Chondrocyte (in vitro differentiated cells): ENCODE data around the gene SP1. TPM values are rescaled to one million over a fixed set of nuclear protein-coding genes. Genes with fewer than 3 reads are reported as not detected.

Source experiments
- DNase-seq: peaks from one replicate; pipeline ENCODE4 v3.0.0; 2021; ENCODE audit warnings: mixed read lengths, low spot score
- H3K27ac Mint-ChIP-seq: one replicate; pipeline ENCODE4 v1.8.0; 2021; ENCODE audit warnings: mild to moderate bottlenecking, moderate library complexity, mixed read lengths; ENCODE audit not compliant: unreplicated experiment
- H3K27me3 Mint-ChIP-seq: 2 replicates; pipeline ENCODE4 v1.8.0; 2021; ENCODE audit warnings: low read depth, mixed read lengths
- H3K36me3 Mint-ChIP-seq: 2 replicates; pipeline ENCODE4 v1.8.0; 2021; ENCODE audit warnings: low read depth, mixed read lengths
- H3K4me1 Mint-ChIP-seq: 2 replicates; pipeline ENCODE4 v1.8.0; 2021; ENCODE audit warnings: low read depth, mild to moderate bottlenecking, mixed read lengths
- H3K4me3 Mint-ChIP-seq: one replicate; pipeline ENCODE4 v1.8.0; 2021; ENCODE audit warnings: mild to moderate bottlenecking, moderate library complexity, mixed read lengths; ENCODE audit not compliant: unreplicated experiment
- H3K9me3 Mint-ChIP-seq: 2 replicates; pipeline ENCODE4 v1.8.0; 2021; ENCODE audit warnings: low read depth, mixed read lengths
- total RNA-seq: library from RNA; stranded (reverse); gene quantifications from 3 replicates; pipeline ENCODE4 v1.2.1, GENCODE V29; 2021
- TF ChIP-seq, protein P1 (sequence below): fragments of 200-600 bp; sonication (generic); IDR thresholded peaks from 2 replicates; pipeline ENCODE4 v1.5.0; 2021; ENCODE audit warnings: antibody characterized with exemption, mild to moderate bottlenecking, moderate library complexity

Gene SP1
- total RNA-seq, 1 donor from 2014 or later: 59.0 TPM

DNA sequence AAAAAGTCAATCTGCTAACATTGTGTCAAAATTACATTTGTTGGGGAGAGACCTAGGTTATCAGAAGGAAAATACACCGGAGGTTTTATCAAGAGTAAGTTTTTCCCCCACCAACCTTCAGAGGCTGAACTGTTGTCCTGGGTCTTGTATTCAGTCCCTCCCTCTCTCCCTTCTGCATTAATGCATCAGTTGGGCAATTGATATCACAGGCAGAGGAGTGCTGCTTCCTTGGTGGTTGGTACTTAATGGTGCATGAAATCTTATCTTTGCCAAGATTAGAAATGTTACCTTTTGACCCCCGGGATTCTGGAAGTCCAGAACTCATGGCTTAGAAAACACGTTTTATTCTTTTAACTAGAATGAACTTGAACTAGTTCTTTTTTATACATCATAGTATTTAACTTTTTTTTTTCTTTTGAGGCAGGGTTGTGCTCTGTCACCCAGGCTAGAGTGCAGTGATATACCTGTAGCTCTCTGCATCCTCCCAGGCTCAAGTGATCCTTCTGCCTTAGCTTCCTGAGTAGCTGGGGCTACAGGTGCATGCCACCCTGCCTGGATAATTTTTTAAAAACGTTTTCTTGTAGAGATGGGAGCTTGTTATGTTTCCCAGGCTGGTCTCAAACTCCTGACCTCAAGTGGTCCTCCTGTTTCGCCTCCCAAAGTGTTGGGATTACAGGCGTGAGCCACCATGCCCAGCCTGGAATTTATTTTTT lies 76.8 kb downstream of the SP1 start:
- no peaks in the 10 kb centered on the region for H3K9me3 Mint-ChIP-seq
- H3K27me3 Mint-ChIP-seq: no peaks in the 10 kb centered on the region
- DNase-seq: no peak
- no peak overlapping the region for H3K4me3 Mint-ChIP-seq
- TF ChIP-seq, protein P1, sequence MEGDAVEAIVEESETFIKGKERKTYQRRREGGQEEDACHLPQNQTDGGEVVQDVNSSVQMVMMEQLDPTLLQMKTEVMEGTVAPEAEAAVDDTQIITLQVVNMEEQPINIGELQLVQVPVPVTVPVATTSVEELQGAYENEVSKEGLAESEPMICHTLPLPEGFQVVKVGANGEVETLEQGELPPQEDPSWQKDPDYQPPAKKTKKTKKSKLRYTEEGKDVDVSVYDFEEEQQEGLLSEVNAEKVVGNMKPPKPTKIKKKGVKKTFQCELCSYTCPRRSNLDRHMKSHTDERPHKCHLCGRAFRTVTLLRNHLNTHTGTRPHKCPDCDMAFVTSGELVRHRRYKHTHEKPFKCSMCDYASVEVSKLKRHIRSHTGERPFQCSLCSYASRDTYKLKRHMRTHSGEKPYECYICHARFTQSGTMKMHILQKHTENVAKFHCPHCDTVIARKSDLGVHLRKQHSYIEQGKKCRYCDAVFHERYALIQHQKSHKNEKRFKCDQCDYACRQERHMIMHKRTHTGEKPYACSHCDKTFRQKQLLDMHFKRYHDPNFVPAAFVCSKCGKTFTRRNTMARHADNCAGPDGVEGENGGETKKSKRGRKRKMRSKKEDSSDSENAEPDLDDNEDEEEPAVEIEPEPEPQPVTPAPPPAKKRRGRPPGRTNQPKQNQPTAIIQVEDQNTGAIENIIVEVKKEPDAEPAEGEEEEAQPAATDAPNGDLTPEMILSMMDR: no peak
- peak overlapping the region; percentile 32 for H3K27ac Mint-ChIP-seq
- peaks cover 46% of the 10 kb centered on the region for H3K36me3 Mint-ChIP-seq
- peaks cover 41% of the 10 kb centered on the region for H3K4me1 Mint-ChIP-seq

DNA sequence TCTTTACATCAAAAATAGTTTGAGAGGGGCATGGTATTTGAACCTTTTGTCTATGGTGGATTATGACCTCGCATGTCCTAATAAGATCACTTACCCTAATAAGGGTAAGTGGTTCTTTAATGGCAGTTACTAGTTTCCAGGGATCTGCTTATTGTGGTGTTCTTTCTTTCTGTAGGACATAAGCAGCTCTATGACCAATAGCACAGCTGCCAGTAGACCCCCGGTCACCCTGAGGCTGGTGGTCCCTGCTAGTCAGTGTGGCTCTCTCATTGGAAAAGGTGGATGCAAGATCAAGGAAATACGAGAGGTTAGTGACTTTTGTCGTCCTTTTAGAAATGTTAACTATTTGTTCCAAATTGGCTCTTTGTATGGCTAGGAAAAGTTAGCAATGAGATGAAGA lies 79.1 kb downstream of the SP1 start:
- no peaks in the 10 kb centered on the region for H3K9me3 Mint-ChIP-seq
- TF ChIP-seq, protein P1: no peak
- no peak for DNase-seq
- H3K4me1 Mint-ChIP-seq: peaks cover 38% of the 10 kb centered on the region
- peak overlapping the region; percentile 57 for H3K27ac Mint-ChIP-seq
- H3K27me3 Mint-ChIP-seq: no peaks in the 10 kb centered on the region
- H3K36me3 Mint-ChIP-seq: peaks cover 58% of the 10 kb centered on the region
- no peak overlapping the region for H3K4me3 Mint-ChIP-seq

DNA sequence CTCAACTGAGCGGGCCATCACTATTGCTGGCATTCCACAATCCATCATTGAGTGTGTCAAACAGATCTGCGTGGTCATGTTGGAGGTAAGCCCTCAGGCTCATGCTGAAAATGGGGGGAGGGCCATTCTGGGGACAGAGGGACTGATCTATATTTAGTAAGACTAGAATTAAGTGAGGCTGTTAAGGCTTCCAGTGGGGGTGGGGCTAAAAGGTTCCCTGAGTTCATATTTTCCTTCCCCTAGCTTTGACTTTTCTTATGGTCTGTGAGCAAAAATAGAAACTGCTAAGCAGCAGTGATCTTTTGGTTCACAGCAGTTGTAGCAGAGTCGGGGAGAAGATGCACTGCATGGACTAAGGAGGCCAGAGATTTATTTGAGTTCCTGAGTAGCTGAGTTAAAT lies 81.1 kb downstream of the SP1 start:
- no peaks in the 10 kb centered on the region for H3K9me3 Mint-ChIP-seq
- TF ChIP-seq, protein P1: no peak
- DNase-seq: no peak
- H3K27ac Mint-ChIP-seq: peak overlapping the region; percentile 78
- peaks cover 29% of the 10 kb centered on the region for H3K4me1 Mint-ChIP-seq
- no peaks in the 10 kb centered on the region for H3K27me3 Mint-ChIP-seq
- H3K36me3 Mint-ChIP-seq: peaks cover 57% of the 10 kb centered on the region
- H3K4me3 Mint-ChIP-seq: no peak overlapping the region

- peaks cover 29% of the 10 kb centered on the region for H3K4me1 Mint-ChIP-seq
- H3K27ac Mint-ChIP-seq: peak overlapping the region; percentile 22
- no peak for DNase-seq
- H3K4me3 Mint-ChIP-seq: no peak overlapping the region
- H3K9me3 Mint-ChIP-seq: no peaks in the 10 kb centered on the region
- TF ChIP-seq, protein P1: no peak
- peaks cover 60% of the 10 kb centered on the region for H3K36me3 Mint-ChIP-seq
- no peaks in the 10 kb centered on the region for H3K27me3 Mint-ChIP-seq
Observed at GRCh38 chr12:53461591-53461990, 81.6 kb downstream of the SP1 start.

- Mint-ChIP-seq H3K36me3 (peaks cover 69% of the 10 kb centered on the region), H3K9me3 (no peaks in the 10 kb centered on the region), H3K4me3 (no peak overlapping the region), H3K27ac (no peak overlapping the region), H3K4me1 (peaks cover 29% of the 10 kb centered on the region), H3K27me3 (no peaks in the 10 kb centered on the region)
- DNase-seq: no peak
- TF ChIP-seq, protein P1: no peak
Observed at GRCh38 chr12:53462935-53463334, 83.0 kb downstream of the SP1 start.
